H1 (cell line): Measurements from ENCODE around the gene LRRC9. TPM values are rescaled to one million over a fixed set of nuclear protein-coding genes. Genes with fewer than 3 reads are reported as not detected.

Experiments used
- CTCF ChIA-PET: fragments of 300-600 bp; sonication (Branson Sonifier 250); formaldehyde crosslinking; loops from one replicate; lab custom pipeline; 2021; ENCODE audit not compliant: partially characterized antibody; lab: Charles Lee
- POLR2A ChIA-PET: fragments of 300-600 bp; sonication (Branson Sonifier 250); formaldehyde crosslinking; loops from one replicate; lab custom pipeline; 2021; ENCODE audit warnings: inconsistent platforms; ENCODE audit not compliant: partially characterized antibody; lab: Charles Lee
- DNase-seq, 2 experiments: peaks; one replicate each; pipeline versions ENCODE4 v3.0.0 to v3.0.0-alpha.2; 2010 to 2022; ENCODE audit warnings: low spot score in 2 of 2, low read depth in 1 of 2, mixed read lengths in 1 of 2
- FAIRE-seq: peaks from 2 replicates; lab custom pipeline; 2011; peaks lifted over from hg19 to GRCh38; lab: Jason Lieb, UNC
- H2AFZ ChIP-seq: 2 replicates; pipeline ENCODE4 v1.8.1; 2012; ENCODE audit warnings: low read length, inconsistent platforms
- H2AK5ac ChIP-seq: 2 replicates; pipeline ENCODE4 v1.6.1; 2013; ENCODE audit warnings: low read depth, low read length
- H2BK120ac ChIP-seq: replicated peaks from 2 replicates; pipeline ENCODE3; 2013; ENCODE audit warnings: low read depth, low read length, inconsistent platforms
- H2BK12ac ChIP-seq: 2 replicates; pipeline ENCODE4 v1.6.1; 2013; ENCODE audit warnings: low read depth, low read length
- H2BK15ac ChIP-seq: 2 replicates; pipeline ENCODE4 v1.6.1; 2013; ENCODE audit warnings: low read length
- H2BK20ac ChIP-seq: 2 replicates; pipeline ENCODE4 v1.6.1; 2013; ENCODE audit warnings: low read length
- H2BK5ac ChIP-seq: 2 replicates; pipeline ENCODE4 v1.6.1; 2013; ENCODE audit warnings: low read depth, low read length
- H3K14ac ChIP-seq: 2 replicates; pipeline ENCODE4 v1.6.1; 2013; ENCODE audit warnings: inconsistent platforms; ENCODE audit not compliant: insufficient read length
- H3K18ac ChIP-seq: 2 replicates; pipeline ENCODE4 v1.6.1; 2013; ENCODE audit warnings: low read length; ENCODE audit errors: extremely low read depth
- H3K23ac ChIP-seq: 2 replicates; pipeline ENCODE4 v1.6.1; 2013; ENCODE audit warnings: inconsistent platforms; ENCODE audit not compliant: insufficient read length
- H3K23me2 ChIP-seq: 2 replicates; pipeline ENCODE4 v1.6.1; 2013; ENCODE audit warnings: low read depth, low read length
- H3K27ac ChIP-seq: 2 replicates; pipeline ENCODE4 v1.6.1; 2011; ENCODE audit warnings: low read depth, low read length, inconsistent platforms
- H3K27me3 ChIP-seq, 4 experiments: replicated peaks in 1 of 4; 1 replicate in 1 of 4; 2 replicates in 3 of 4; pipeline versions ENCODE4 v1.6.1 to v1.8.1; 2011 to 2013; ENCODE audit warnings: low read length in 3 of 4, mild to moderate bottlenecking in 3 of 4, inconsistent platforms in 2 of 4, mixed read lengths in 2 of 4, moderate library complexity in 1 of 4; ENCODE audit not compliant: control insufficient read depth in 3 of 4, insufficient read depth in 3 of 4; ENCODE audit errors: extremely low read depth in 1 of 4
- H3K36me3 ChIP-seq, 4 experiments: 2 replicates each; pipeline versions ENCODE4 v1.6.1 to v1.8.1; 2011 to 2013; ENCODE audit warnings: mild to moderate bottlenecking in 4 of 4, low read length in 3 of 4, moderate library complexity in 2 of 4, control low read depth in 1 of 4, inconsistent platforms in 1 of 4; ENCODE audit not compliant: insufficient read depth in 4 of 4, control insufficient read depth in 2 of 4
- H3K4ac ChIP-seq: replicated peaks from 2 replicates; pipeline ENCODE3; 2013; ENCODE audit warnings: low read length, low read depth, mixed read lengths, inconsistent platforms; ENCODE audit not compliant: insufficient read length
- H3K4me1 ChIP-seq, 4 experiments: replicated peaks in 1 of 4; 1 replicate in 1 of 4; 2 replicates in 3 of 4; pipeline versions ENCODE4 v1.6.1 to v1.8.1; 2011 to 2013; ENCODE audit warnings: low read length in 3 of 4, inconsistent platforms in 2 of 4, mixed read lengths in 1 of 4; ENCODE audit not compliant: insufficient read depth in 4 of 4, control insufficient read depth in 3 of 4
- H3K4me2 ChIP-seq, 2 experiments: 2 replicates each; pipeline versions ENCODE4 v1.6.1 to v1.8.1; 2011 to 2013; ENCODE audit warnings: low read depth in 2 of 2, low read length in 2 of 2, control low read depth in 1 of 2, inconsistent platforms in 1 of 2, mild to moderate bottlenecking in 1 of 2; ENCODE audit not compliant: insufficient read depth in 1 of 2
- H3K4me3 ChIP-seq, 4 experiments: fragments of 200-600, 300-600 bp in 1 of 4; sonication (generic), shearing (Covaris generic), sonication (Bioruptor Twin) in 1 of 4; 2 replicates each; pipeline versions ENCODE4 v1.5.1 to v1.8.1; 2011 to 2016; ENCODE audit warnings: low read length in 4 of 4, low read depth in 3 of 4, control low read depth in 2 of 4, inconsistent platforms in 2 of 4, mild to moderate bottlenecking in 2 of 4, mixed read lengths in 1 of 4, moderate library complexity in 1 of 4; ENCODE audit not compliant: insufficient read depth in 2 of 4; ENCODE audit errors: extremely low read depth in 1 of 4
- H3K56ac ChIP-seq: replicated peaks from 2 replicates; pipeline ENCODE3; 2013; ENCODE audit warnings: low read depth, mild to moderate bottlenecking, mixed read lengths, low read length, inconsistent platforms; ENCODE audit not compliant: insufficient read length
- H3K79me1 ChIP-seq: 2 replicates; pipeline ENCODE4 v1.6.1; 2013; ENCODE audit warnings: low read depth, low read length, control low read depth
- H3K79me2 ChIP-seq, 2 experiments: 2 replicates each; pipeline versions ENCODE4 v1.6.1 to v1.8.1; 2012 to 2013; ENCODE audit warnings: low read length in 2 of 2, mild to moderate bottlenecking in 2 of 2, inconsistent platforms in 1 of 2; ENCODE audit not compliant: insufficient read depth in 2 of 2, control insufficient read depth in 1 of 2
- H3K9ac ChIP-seq, 4 experiments: replicated peaks in 1 of 4; 1 replicate in 1 of 4; 2 replicates in 3 of 4; pipeline versions ENCODE4 v1.6.1 to v1.8.1; 2011 to 2013; ENCODE audit warnings: low read depth in 3 of 4, low read length in 3 of 4, control low read depth in 2 of 4, mild to moderate bottlenecking in 2 of 4, moderate library complexity in 2 of 4, inconsistent platforms in 1 of 4; ENCODE audit errors: extremely low read depth in 1 of 4
- H3K9me3 ChIP-seq, 2 experiments: 2 replicates each; pipeline versions ENCODE4 v1.6.1 to v1.8.1; 2012 to 2013; ENCODE audit warnings: mild to moderate bottlenecking in 2 of 2, moderate library complexity in 2 of 2, control low read depth in 1 of 2, inconsistent platforms in 1 of 2, low read depth in 1 of 2, low read length in 1 of 2, mixed read lengths in 1 of 2; ENCODE audit not compliant: insufficient read depth in 2 of 2
- H4K20me1 ChIP-seq, 2 experiments: replicated peaks in 1 of 2; 2 replicates each; pipeline versions ENCODE3 to v1.8.1; 2011 to 2013; ENCODE audit warnings: inconsistent platforms in 2 of 2, low read length in 2 of 2, mild to moderate bottlenecking in 1 of 2; ENCODE audit not compliant: insufficient read depth in 2 of 2, control insufficient read depth in 1 of 2
- H4K5ac ChIP-seq: 2 replicates; pipeline ENCODE4 v1.6.1; 2013; ENCODE audit warnings: low read length, low read depth, mixed read lengths, inconsistent platforms; ENCODE audit not compliant: insufficient read length
- H4K8ac ChIP-seq: 2 replicates; pipeline ENCODE4 v1.8.0; 2013; ENCODE audit warnings: mild to moderate bottlenecking, moderate library complexity, low read length, inconsistent platforms; ENCODE audit not compliant: insufficient read depth; ENCODE audit errors: extremely low read depth
- H4K91ac ChIP-seq: replicated peaks from 2 replicates; pipeline ENCODE3; 2013; ENCODE audit warnings: low read length, mixed read lengths, inconsistent platforms; ENCODE audit not compliant: insufficient read length
- CHD1 ChIP-seq: IDR thresholded peaks from 2 replicates; pipeline ENCODE4 v1.6.1; 2012; ENCODE audit warnings: low read depth, low read length, improper control_type of control experiment
- EGR1 ChIP-seq: IDR thresholded peaks from 2 replicates; pipeline ENCODE4 v1.6.1; 2011; ENCODE audit warnings: low read depth, low read length, borderline replicate concordance
- GABPA ChIP-seq: IDR thresholded peaks from 2 replicates; pipeline ENCODE4 v1.6.1; 2011; ENCODE audit warnings: mild to moderate bottlenecking, low read length, moderate library complexity, borderline replicate concordance; ENCODE audit not compliant: insufficient read depth
- GTF2F1 ChIP-seq: IDR thresholded peaks from 2 replicates; pipeline ENCODE4 v1.6.1; 2012; ENCODE audit warnings: low read depth, low read length, improper control_type of control experiment, borderline replicate concordance
- HDAC2 ChIP-seq, 2 experiments: fragments of 300-600 bp in 1 of 2; sonication (generic) in 1 of 2; IDR thresholded peaks; 2 replicates each; pipeline ENCODE4 v1.6.1; 2011 to 2012; ENCODE audit warnings: low read depth in 2 of 2, low read length in 2 of 2, mild to moderate bottlenecking in 2 of 2, moderate library complexity in 2 of 2, borderline replicate concordance in 1 of 2, inconsistent platforms in 1 of 2
- JUN ChIP-seq: IDR thresholded peaks from 2 replicates; pipeline ENCODE4 v1.6.1; 2011; ENCODE audit warnings: low read depth, mild to moderate bottlenecking, improper control_type of control experiment, low read length
- NRF1 ChIP-seq: IDR thresholded peaks from 2 replicates; pipeline ENCODE4 v1.6.1; 2011; ENCODE audit warnings: mild to moderate bottlenecking, low read depth, low read length, improper control_type of control experiment
- SIX5 ChIP-seq: IDR thresholded peaks from 2 replicates; pipeline ENCODE4 v1.6.1; 2011; ENCODE audit warnings: mild to moderate bottlenecking, low read depth, low read length
- WGBS, 2 experiments: shearing (Covaris generic) in 1 of 2; methylation state at CpG; one replicate each; pipeline versions ENCODE4 v1.1.6 to v1.1.7; 2013 to 2015; ENCODE audit warnings: low lambda C conversion rate in 2 of 2, mixed read lengths in 2 of 2, inconsistent platforms in 1 of 2, low coverage in 1 of 2, missing lambda C conversion rate in 1 of 2; ENCODE audit not compliant: insufficient replicate concordance in 2 of 2, insufficient coverage in 1 of 2, insufficient read length in 1 of 2; ENCODE audit errors: extremely low coverage in 1 of 2, missing lambda C conversion rate in 1 of 2; 5-methylcytosine and 5-hydroxymethylcytosine counted together
- polyA plus RNA-seq, 7 experiments: library from polyadenylated mRNA; depleted of rRNA in 3 of 7; stranded (reverse) in 5 of 7; unstranded in 2 of 7; fragments of >200 nt in 5 of 7; fragments of 200-250 nt in 2 of 7; gene quantifications; 1 replicate in 5 of 7; 2 replicates in 1 of 7; 4 replicates in 1 of 7; pipeline versions ENCODE4 v1.2.1 to v1.2.3, GENCODE V29; 2011 to 2013; ENCODE audit warnings: missing spikeins in 2 of 7, mixed read lengths in 2 of 7
- total RNA-seq: library from RNA; stranded (reverse); fragmentation: NEBNext Ultra II Directional; extraction: Animal tissue kit (Norgen Biotek cat#: 25700); gene quantifications from 2 replicates; pipeline ENCODE4 v1.2.1, GENCODE V29; 2021
- TF ChIP-seq, protein P1 (sequence below): IDR thresholded peaks from 2 replicates; pipeline ENCODE4 v1.6.1; 2011; ENCODE audit warnings: low read depth, mild to moderate bottlenecking, low read length; ENCODE audit not compliant: insufficient read depth

LRRC9 gene
- total and polyA plus RNA-seq, 2 of the 8 experiments (the other 6 are each of a cell fraction or from before 2014, with no cell fraction given): 0.12 to 0.84 TPM

DNA sequence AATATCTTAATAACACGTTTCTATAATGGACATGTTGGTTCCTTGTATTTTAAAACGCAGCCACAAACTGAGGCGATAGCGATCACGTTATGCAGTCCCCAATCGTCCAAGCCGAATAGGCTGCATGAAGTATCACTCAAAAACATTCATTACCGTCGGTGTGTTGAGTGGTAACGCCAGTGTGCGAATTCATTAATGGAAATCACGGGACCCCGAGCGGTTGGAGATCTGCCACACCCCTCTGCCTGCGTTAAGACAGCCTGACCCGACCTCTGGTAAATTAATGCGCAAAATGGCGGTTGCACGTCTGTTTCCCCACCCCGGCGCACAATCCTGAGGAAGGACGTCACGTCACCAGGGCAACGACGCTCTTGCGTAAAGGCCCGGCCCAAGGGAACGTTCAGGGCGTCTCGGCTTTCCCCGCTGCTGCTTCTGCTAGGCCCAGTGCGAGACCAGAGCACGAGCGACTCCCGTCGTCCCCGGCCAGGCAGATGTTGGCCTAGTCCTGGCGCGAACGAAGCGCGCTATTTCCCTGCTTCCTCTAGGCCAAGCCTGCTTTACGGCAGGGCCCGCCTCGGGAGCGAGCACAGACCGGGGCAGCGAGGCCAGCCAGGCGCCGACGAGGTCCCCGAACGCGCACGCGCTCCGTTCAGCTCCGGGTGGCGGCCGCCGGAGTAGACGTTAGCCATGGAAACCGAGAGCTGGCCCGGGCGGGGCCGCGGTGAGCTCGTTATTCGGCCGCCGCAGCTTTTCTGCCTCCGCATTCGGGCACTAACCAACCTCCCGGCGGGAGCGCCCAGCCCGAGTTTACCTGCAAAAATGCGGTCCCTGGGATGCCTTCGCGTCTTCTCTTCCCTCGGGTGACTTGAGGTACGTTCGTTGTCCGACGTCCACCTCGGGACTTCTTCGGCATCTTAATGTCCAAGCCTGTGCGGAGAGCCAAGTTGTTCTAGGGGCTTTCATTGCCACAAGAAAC is 171.9 kb downstream of the LRRC9 start, which contains the start of gene PCNX4:
Gene PCNX4, plus strand, starts transcription at position 374 of the 976 bp plus-strand sequence. CDS start 15,716 bp downstream, outside the sequence.
- peak within 1 kb of the TSS; percentile 89 for H4K91ac ChIP-seq
- peaks cover 0 to 3% of the 10 kb centered on the region in 2 experiments for H4K20me1 ChIP-seq
- H3K18ac ChIP-seq: peak within 1 kb of the TSS; percentile 92
- peak within 1 kb of the TSS; percentile 95; the same call in 1 of the 2 replicates for H4K8ac ChIP-seq
- DNase-seq: peak; percentile 92 to 93
- H3K9ac ChIP-seq: peak within 1 kb of the TSS; percentile 86 to 97 (median 94)
- H3K23me2 ChIP-seq: peaks cover 7% of the 10 kb centered on the region; the same call in 1 of the 2 replicates
- no peak within 1 kb of the TSS for H3K23ac ChIP-seq
- H2BK120ac ChIP-seq: peak within 1 kb of the TSS; percentile 78
- H3K79me2 ChIP-seq: peaks cover 6 to 44% of the 10 kb centered on the region in 2 experiments; a peak in 3 of 4 replicates
- peak within 1 kb of the TSS; percentile 96 for H2BK5ac ChIP-seq
- H2BK12ac ChIP-seq: peak within 1 kb of the TSS; percentile 51; the same call in 1 of the 2 replicates
- peak within 1 kb of the TSS; percentile 62 for H3K4ac ChIP-seq
- H2AK5ac ChIP-seq: no peak within 1 kb of the TSS
- H3K79me1 ChIP-seq: peaks cover 5% of the 10 kb centered on the region; the same call in 1 of the 2 replicates
- ChIA-PET CTCF (interaction anchor here (0.8 to 1.7 kb wide), 4 partner anchors 9 to 127 kb away, joined by 3 to 5 read pairs (median 4); no protein-coding TSS in a partner anchor), POLR2A (interaction anchor here (0.7 to 1.7 kb wide), 8 partner anchors 10 to 475 kb away, joined by 3 to 5 read pairs (median 3); partner anchors contain the start of genes DHRS7 and PPM1A)
- no peak within 1 kb of the TSS for H3K14ac ChIP-seq
- WGBS, 2 experiments: 1% methylated on average over 84 of the region's 88 CpGs; no CpG with 5 or more reads in 1 of the 2 experiments
- no peak for FAIRE-seq
- peak within 1 kb of the TSS; percentile 91 for H4K5ac ChIP-seq
- H3K27me3 ChIP-seq: no peaks in the 10 kb centered on the region
- peak within 1 kb of the TSS; percentile 91 to 96 (median 94) for H3K4me3 ChIP-seq
- H2BK20ac ChIP-seq: 0 out of 2 replicates have a peak within 1 kb of the TSS, but pooled peaks have one; percentile 62
- H3K36me3 ChIP-seq: no peaks in the 10 kb centered on the region
- no peaks in the 10 kb centered on the region for H3K9me3 ChIP-seq
- H3K56ac ChIP-seq: peak within 1 kb of the TSS; percentile 93
- H3K4me2 ChIP-seq: peak within 1 kb of the TSS; percentile 88 to 89
- H3K4me1 ChIP-seq: peaks cover 5 to 10% (median 9%) of the 10 kb centered on the region in 4 experiments
- H2BK15ac ChIP-seq: peak within 1 kb of the TSS; percentile 33; the same call in 1 of the 2 replicates
- peak within 1 kb of the TSS; percentile 93 for H2AFZ ChIP-seq
- H3K27ac ChIP-seq: peak within 1 kb of the TSS; percentile 97
- TF ChIP-seq, protein P1, sequence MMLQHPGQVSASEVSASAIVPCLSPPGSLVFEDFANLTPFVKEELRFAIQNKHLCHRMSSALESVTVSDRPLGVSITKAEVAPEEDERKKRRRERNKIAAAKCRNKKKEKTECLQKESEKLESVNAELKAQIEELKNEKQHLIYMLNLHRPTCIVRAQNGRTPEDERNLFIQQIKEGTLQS: peak; percentile 55; the same call in 1 of the 2 replicates
- TF ChIP-seq HDAC2 (IDR thresholded peaks at IDR 0.05; ENCODE audit: borderline replicate concordance in 1 of 2, low read depth in 2 of 2, low read length in 2 of 2): no peak
- no peak for TF ChIP-seq GABPA
- TF ChIP-seq NRF1: no peak
- TF ChIP-seq EGR1: no peak
- no peak; the same call in 1 of the 2 replicates for TF ChIP-seq SIX5
- TF ChIP-seq JUN: no peak
- no peak for TF ChIP-seq CHD1
- peak; percentile 40; the same call in 1 of the 2 replicates for TF ChIP-seq GTF2F1
